Progenitor cell of endocrine pancreas (in vitro differentiated cells): ENCODE measurements around the gene UPF3B. TPM values are rescaled to one million over a fixed set of nuclear protein-coding genes. Genes with fewer than 3 reads are reported as not detected.
"Not testable (repeated sequence)": the region's sequence is repeated elsewhere in the genome, so short reads cannot be mapped to it uniquely, and the experiment has no call there.

Source experiments
- DNase-seq: peaks from one replicate; pipeline ENCODE4 v3.0.0; 2021; ENCODE audit warnings: low spot score; ENCODE audit not compliant: unreplicated experiment
- H3K27ac Mint-ChIP-seq: 2 replicates; pipeline ENCODE4 v1.8.0; 2021; ENCODE audit warnings: mild to moderate bottlenecking, moderate library complexity, mixed read lengths
- H3K27me3 Mint-ChIP-seq: 2 replicates; pipeline ENCODE4 v1.8.0; 2021; ENCODE audit warnings: mixed read lengths
- H3K36me3 Mint-ChIP-seq: 2 replicates; pipeline ENCODE4 v1.8.0; 2022; ENCODE audit warnings: mixed read lengths; ENCODE audit not compliant: insufficient read depth
- H3K4me1 Mint-ChIP-seq: 2 replicates; pipeline ENCODE4 v1.8.0; 2021; ENCODE audit warnings: low read depth, mixed read lengths
- H3K4me3 Mint-ChIP-seq: 2 replicates; pipeline ENCODE4 v1.8.0; 2021; ENCODE audit warnings: low read depth, mild to moderate bottlenecking, moderate library complexity, mixed read lengths
- H3K9me3 Mint-ChIP-seq: 2 replicates; pipeline ENCODE4 v1.8.0; 2021; ENCODE audit warnings: low read depth, mixed read lengths
- long read RNA-seq: library from polyadenylated mRNA; unstranded; transcript quantifications from one replicate; pipeline ENCODE4 v2.0.0, GENCODE V29; 2020
- total RNA-seq: library from RNA; stranded (reverse); gene quantifications from 2 replicates; pipeline ENCODE4 v1.2.1, GENCODE V29; 2021
- TF ChIP-seq, protein P1 (sequence below): fragments of 200-600 bp; sonication (generic); IDR thresholded peaks from one replicate; pipeline ENCODE4 v1.5.0; 2021; ENCODE audit warnings: antibody characterized with exemption, mild to moderate bottlenecking; ENCODE audit not compliant: unreplicated experiment

The UPF3B gene, protein sequence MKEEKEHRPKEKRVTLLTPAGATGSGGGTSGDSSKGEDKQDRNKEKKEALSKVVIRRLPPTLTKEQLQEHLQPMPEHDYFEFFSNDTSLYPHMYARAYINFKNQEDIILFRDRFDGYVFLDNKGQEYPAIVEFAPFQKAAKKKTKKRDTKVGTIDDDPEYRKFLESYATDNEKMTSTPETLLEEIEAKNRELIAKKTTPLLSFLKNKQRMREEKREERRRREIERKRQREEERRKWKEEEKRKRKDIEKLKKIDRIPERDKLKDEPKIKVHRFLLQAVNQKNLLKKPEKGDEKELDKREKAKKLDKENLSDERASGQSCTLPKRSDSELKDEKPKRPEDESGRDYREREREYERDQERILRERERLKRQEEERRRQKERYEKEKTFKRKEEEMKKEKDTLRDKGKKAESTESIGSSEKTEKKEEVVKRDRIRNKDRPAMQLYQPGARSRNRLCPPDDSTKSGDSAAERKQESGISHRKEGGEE
- 30.2 TPM in 2 replicates for total RNA-seq
- long read RNA-seq, partial matches to known transcripts, result 16 of 20 reads
- long read RNA-seq, other reads (novel, unspliced or antisense), result 3 of 20 reads

DNA sequence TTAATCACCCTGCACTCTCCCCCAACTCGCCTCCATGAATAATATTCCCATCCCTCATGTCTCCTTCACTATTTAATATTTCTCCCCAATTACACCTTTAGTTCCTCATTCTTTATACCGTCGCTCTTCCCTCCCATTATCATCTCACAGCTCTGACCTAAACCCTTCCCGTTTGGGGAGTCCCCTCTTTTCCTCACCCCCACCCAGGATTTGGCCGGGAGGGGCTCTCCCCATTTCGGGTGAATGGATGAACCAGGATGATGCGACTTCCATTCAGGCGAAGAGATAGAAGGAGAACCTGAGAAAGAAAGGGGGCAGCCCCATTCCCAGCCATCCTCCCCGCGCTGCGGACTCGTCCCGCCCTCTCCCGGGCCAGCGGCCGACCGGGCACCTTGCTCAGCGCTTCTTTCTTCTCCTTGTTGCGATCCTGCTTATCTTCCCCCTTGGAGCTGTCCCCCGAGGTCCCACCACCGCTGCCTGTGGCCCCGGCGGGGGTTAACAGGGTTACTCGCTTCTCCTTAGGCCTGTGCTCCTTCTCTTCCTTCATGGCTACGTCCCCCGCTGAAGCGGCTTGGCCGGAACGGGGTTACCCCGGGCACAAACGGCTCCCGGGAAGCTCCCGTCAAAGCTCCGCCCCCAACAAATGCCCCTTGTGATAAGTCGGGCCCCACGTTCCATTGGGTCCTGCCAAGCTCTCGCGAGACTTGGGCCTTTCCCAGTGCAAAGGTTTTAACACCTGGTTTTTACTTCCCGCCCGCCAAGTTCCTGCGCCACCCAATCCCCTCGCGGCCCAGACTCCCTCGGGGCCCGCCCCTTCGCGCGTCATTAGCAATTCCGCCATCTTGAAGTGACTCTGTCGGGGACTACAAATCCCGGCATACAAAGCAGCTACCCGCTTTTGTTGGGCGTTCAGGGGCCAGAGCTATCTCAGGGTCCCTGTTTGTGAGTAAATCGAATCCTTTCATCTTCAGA, at the start of gene UPF3B:
UPF3B (minus strand) TSS at position 582 of the 972 bp plus-strand sequence; CDS start at position 547, 35 bp downstream.
- Mint-ChIP-seq H3K36me3 (peaks cover 11% of the 10 kb centered on the region), H3K9me3 (peaks cover 16% of the 10 kb centered on the region), H3K4me1 (peaks cover 5% of the 10 kb centered on the region), H3K4me3 (peak within 1 kb of the TSS; percentile 97), H3K27ac (peak within 1 kb of the TSS; percentile 99), H3K27me3 (no peaks in the 10 kb centered on the region)
- DNase-seq, result peak; percentile 86
- TF ChIP-seq, protein P1, sequence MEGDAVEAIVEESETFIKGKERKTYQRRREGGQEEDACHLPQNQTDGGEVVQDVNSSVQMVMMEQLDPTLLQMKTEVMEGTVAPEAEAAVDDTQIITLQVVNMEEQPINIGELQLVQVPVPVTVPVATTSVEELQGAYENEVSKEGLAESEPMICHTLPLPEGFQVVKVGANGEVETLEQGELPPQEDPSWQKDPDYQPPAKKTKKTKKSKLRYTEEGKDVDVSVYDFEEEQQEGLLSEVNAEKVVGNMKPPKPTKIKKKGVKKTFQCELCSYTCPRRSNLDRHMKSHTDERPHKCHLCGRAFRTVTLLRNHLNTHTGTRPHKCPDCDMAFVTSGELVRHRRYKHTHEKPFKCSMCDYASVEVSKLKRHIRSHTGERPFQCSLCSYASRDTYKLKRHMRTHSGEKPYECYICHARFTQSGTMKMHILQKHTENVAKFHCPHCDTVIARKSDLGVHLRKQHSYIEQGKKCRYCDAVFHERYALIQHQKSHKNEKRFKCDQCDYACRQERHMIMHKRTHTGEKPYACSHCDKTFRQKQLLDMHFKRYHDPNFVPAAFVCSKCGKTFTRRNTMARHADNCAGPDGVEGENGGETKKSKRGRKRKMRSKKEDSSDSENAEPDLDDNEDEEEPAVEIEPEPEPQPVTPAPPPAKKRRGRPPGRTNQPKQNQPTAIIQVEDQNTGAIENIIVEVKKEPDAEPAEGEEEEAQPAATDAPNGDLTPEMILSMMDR, result no peak

DNA sequence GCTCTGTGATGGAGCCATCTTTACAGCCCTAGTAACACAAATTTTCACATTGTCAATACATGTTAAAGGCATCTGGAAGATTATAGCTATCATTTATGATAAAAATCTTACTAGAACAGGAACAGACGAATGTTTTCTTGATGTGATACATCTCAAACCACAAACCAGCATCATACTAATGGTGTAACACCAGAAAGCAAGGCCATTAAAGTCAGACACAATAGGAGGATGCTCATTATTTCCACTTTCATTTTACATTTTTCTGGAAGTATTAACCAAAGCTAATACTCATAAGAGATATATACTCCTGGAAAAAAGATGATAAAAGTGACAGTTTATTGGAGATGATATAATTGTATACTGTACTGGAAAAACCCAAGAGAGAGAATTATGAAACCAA, 48.2 kb upstream of the UPF3B start:
- H3K27ac Mint-ChIP-seq, result no peak overlapping the region
- TF ChIP-seq, protein P1, result no peak
- H3K9me3 Mint-ChIP-seq, result peaks cover 13% of the 10 kb centered on the region
- H3K36me3 Mint-ChIP-seq, result no peaks in the 10 kb centered on the region
- no peaks in the 10 kb centered on the region for H3K27me3 Mint-ChIP-seq
- H3K4me1 Mint-ChIP-seq, result no peaks in the 10 kb centered on the region
- H3K4me3 Mint-ChIP-seq, result no peak overlapping the region
- DNase-seq, result no peak

DNA sequence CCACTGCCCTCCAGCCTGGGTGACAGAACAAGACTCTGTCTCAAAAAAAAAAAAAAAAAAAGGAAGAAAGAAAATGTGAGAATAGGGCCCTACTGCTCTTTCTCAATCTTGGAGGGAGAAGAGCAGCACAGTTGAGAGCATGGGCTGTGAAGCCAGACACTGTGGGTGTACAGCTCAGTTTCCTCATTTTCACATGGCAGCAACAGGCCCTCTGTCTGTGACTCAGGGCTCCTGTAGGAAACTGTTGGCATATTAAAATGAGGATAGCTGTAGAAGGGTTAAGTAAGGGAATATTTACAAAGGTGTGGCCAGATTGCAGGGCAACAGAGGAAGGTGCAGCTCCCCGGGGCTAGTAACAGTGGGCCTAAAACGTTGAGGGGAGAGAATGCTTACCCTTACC, 46.4 kb upstream of the UPF3B start:
- H3K27ac Mint-ChIP-seq, result no peak overlapping the region
- no peak for DNase-seq
- H3K9me3 Mint-ChIP-seq, result peaks cover 9% of the 10 kb centered on the region
- TF ChIP-seq, protein P1, result no peak
- H3K4me3 Mint-ChIP-seq, result no peak overlapping the region
- H3K27me3 Mint-ChIP-seq, result no peaks in the 10 kb centered on the region
- H3K4me1 Mint-ChIP-seq, result peaks cover 2% of the 10 kb centered on the region
- no peaks in the 10 kb centered on the region for H3K36me3 Mint-ChIP-seq

DNA sequence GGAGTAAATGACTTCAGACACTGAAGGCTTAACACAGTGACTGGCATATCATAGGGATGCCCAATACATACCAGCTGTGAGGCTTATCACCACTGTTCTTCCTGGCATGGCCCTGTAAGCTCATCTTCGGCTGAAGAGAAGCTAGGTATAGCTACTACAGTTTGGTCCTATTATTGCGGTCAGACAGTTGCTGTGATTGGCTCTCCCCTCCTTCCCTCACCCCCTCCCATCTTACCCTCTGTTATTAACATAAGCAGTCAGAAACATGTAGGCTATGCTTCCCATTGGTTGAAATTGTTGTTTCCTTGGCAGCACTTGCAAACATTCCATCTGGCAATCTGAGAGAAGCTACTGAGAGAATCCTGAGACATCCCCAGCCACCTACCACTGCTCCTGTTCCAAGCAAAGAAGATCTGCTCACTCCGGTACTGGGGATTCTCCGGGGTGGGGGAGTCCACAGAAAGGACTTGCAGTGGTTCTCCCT, 43.1 kb upstream of the UPF3B start, which contains the start of gene AKAP14:
AKAP14 (plus strand) TSS at position 51 of the 484 bp plus-strand sequence. CDS start 7,331 bp downstream, outside the sequence.
- DNase-seq, result no peak
- Mint-ChIP-seq H3K27me3 (no peaks in the 10 kb centered on the region), H3K4me3 (no peak within 1 kb of the TSS), H3K9me3 (peaks cover 5% of the 10 kb centered on the region), H3K4me1 (peaks cover 3% of the 10 kb centered on the region), H3K27ac (no peak within 1 kb of the TSS), H3K36me3 (no peaks in the 10 kb centered on the region)
- TF ChIP-seq, protein P1, result no peak

DNA sequence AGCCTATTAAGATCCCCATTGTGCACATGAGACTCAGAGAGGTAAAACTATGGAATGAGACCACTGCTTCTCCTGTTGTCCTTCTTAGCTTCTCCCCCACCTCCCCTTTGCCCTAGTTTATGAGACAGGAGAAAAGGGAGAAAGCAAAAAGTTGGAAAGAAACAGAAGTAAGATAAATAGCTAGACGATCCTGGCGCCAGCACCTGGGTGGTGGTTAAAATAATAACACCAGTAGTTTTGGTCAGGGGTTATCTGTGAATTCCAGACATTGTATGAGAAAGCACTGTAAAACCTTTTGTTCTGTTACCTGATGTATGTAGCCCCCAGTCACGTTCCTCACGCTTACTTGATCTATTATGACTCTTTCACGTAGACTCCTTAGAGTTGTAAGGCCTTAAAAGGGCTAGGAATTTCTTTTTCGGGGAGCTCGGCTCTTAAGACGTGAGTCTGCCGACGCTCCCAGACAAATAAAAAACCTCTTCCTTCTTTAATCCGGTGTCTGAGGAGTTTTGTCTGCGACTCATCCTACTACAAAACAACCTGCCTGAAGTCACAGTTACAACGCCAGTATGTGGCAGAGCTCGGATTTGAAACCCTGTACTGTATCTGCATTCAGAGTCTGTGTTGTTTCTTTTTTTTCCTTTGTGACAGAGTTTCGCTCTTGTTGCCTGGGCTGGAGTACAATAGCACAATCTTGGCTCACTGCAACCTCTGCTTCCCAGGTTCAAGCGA, 39.4 kb upstream of the UPF3B start:
- H3K27me3 Mint-ChIP-seq, DNase-seq, H3K4me1 Mint-ChIP-seq, H3K4me3 Mint-ChIP-seq, H3K36me3 Mint-ChIP-seq, H3K9me3 Mint-ChIP-seq: not testable (repeated sequence)
- peak overlapping the region; percentile 56 for H3K27ac Mint-ChIP-seq

DNA sequence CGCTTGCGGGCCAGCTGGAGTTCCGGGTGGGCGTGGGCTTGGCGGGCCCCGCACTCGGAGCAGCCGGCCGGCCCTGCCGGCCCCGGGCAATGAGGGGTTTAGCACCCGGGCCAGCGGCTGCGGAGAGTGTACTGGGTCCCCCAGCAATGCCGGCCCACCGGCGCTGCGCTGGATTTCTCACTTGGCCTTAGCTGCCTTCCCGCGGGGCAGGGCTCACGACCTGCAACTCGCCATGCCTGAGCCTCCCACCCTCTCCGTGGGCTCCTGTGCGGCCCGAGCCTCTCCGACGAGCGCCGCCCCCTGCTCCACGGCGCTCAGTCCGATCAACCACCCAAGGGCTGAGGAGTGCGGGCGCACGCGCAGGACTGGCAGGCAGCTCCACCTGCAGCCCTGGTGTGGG, 37.9 kb upstream of the UPF3B start:
- not testable (repeated sequence) for H3K27me3 Mint-ChIP-seq, H3K4me1 Mint-ChIP-seq, H3K4me3 Mint-ChIP-seq, H3K27ac Mint-ChIP-seq, H3K9me3 Mint-ChIP-seq, H3K36me3 Mint-ChIP-seq, DNase-seq
